Measurements from ENCODE around the gene ING4.

DNA sequence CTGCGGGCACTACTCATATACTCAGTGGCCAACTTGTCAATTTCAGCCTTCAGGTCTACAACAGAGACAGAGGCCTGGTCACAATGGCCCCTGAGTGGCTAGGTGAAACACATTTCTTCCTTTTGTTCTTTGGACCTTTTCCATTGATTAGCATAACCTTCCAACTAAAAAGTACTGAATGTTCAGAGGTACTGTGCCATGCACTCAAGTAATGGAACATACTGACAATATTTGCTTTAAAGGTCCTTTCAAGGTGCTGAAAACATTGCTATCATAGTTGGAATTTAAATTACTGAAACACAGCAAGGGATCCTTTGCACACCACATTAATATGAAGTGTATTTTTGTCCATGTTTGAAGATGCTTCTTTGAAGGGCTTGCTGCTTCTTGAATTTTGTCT, 9.6 kb downstream of the ING4 start:
- TF ChIP-seq CTCF (conservative IDR thresholded peaks at IDR 0.05; ENCODE audit: low read length) (no peak), EZH2phosphoT487 (IDR thresholded peaks at IDR 0.05; ENCODE audit: borderline replicate concordance) (no peak)

All from Loucy (cell line).